DOHH2 (cell line): ENCODE measurements around the gene METTL23.

Experiments
- H3F3A ChIP-seq: fragments of 200-600 bp; sonication (generic), shearing (Covaris generic); 2 replicates; pipeline ENCODE4 v1.6.0; 2016; ENCODE audit warnings: antibody characterized with exemption, mild to moderate bottlenecking; ENCODE audit not compliant: control insufficient read depth, insufficient read depth
- H3K27ac ChIP-seq: fragments of 200-600 bp; sonication (generic); 2 replicates; pipeline ENCODE4 v1.5.1; 2014; ENCODE audit warnings: low read depth, mild to moderate bottlenecking, low read length, moderate library complexity
- H3K27me3 ChIP-seq: fragments of 200-600 bp; sonication (generic); 2 replicates; pipeline ENCODE4 v1.6.1; 2014; ENCODE audit warnings: mild to moderate bottlenecking, low read length, mixed read lengths; ENCODE audit not compliant: control insufficient read depth
- H3K36me3 ChIP-seq: fragments of 200-600 bp; sonication (generic); 2 replicates; pipeline ENCODE4 v1.6.1; 2014; ENCODE audit warnings: mild to moderate bottlenecking, low read length, moderate library complexity, mixed read lengths; ENCODE audit not compliant: control insufficient read depth
- H3K4me1 ChIP-seq: fragments of 200-600 bp; sonication (generic); 2 replicates; pipeline ENCODE4 v1.6.1; 2014; ENCODE audit warnings: mild to moderate bottlenecking, low read length, mixed read lengths; ENCODE audit not compliant: control insufficient read depth
- H3K4me2 ChIP-seq: fragments of 200-600 bp; sonication (generic); 2 replicates; pipeline ENCODE4 v1.6.0; 2014; ENCODE audit warnings: mild to moderate bottlenecking, low read length, moderate library complexity
- H3K4me3 ChIP-seq: fragments of 200-600 bp; sonication (generic); 2 replicates; pipeline ENCODE4 v1.5.1; 2014; ENCODE audit warnings: mild to moderate bottlenecking, low read length, mixed read lengths
- H3K79me2 ChIP-seq: fragments of 200-600 bp; sonication (generic); 2 replicates; pipeline ENCODE4 v1.6.1; 2014; ENCODE audit warnings: mild to moderate bottlenecking, low read length, mixed read lengths; ENCODE audit not compliant: control insufficient read depth
- H3K9me2 ChIP-seq: fragments of 200-600 bp; sonication (generic); replicated peaks from 2 replicates; pipeline ENCODE4 v1.6.1; 2014; ENCODE audit warnings: mild to moderate bottlenecking, low read length, mixed read lengths; ENCODE audit not compliant: control insufficient read depth
- H3K9me3 ChIP-seq: fragments of 200-600 bp; sonication (generic); 2 replicates; pipeline ENCODE4 v1.6.1; 2014; ENCODE audit warnings: antibody characterized with exemption, low read length, mixed read lengths; ENCODE audit not compliant: control insufficient read depth, insufficient read depth
- H4K20me1 ChIP-seq: fragments of 200-600 bp; sonication (generic); 2 replicates; pipeline ENCODE4 v1.6.0; 2014; ENCODE audit warnings: low read depth, mild to moderate bottlenecking, antibody characterized with exemption, low read length, moderate library complexity; ENCODE audit not compliant: control insufficient read depth, insufficient read depth
- EZH2phosphoT487 ChIP-seq: fragments of 200-600 bp; sonication (generic); IDR thresholded peaks from 2 replicates; pipeline ENCODE4 v1.6.1; 2017; ENCODE audit warnings: borderline replicate concordance, mild to moderate bottlenecking, antibody characterized with exemption, low read length, moderate library complexity, mixed read lengths
- TF ChIP-seq, protein P1 (sequence below): fragments of 200-600 bp; sonication (generic); IDR thresholded peaks from one replicate; pipeline ENCODE4 v1.5.1; 2014; ENCODE audit warnings: antibody characterized with exemption, mild to moderate bottlenecking, low read depth, low read length; ENCODE audit not compliant: poor library complexity, severe bottlenecking

Gene METTL23

DNA sequence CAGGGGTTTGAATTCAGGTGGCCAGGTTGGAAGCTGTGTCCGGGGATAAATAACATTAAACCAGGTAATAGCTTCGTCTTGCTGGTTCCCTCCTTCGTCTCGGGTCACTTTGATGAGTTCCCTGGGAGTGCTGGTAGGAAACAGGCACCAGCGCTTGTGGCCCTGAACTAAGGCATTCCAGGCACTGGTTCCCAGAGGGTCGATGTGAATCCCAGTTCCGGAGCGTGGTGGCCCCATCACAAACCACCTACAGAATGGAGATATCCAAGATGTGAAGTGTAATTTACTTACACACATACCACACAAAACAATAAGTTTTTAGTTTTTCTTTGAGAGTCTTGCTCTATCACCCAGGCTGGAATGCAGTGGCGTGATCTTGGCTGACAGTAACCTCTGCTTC lies 2.8 kb upstream of the METTL23 start:
- H3F3A ChIP-seq, result peaks cover 7% of the 10 kb centered on the region; the same call in 1 of the 2 replicates
- no peaks in the 10 kb centered on the region for H3K27me3 ChIP-seq
- H3K4me1 ChIP-seq, result peaks cover 24% of the 10 kb centered on the region

DNA sequence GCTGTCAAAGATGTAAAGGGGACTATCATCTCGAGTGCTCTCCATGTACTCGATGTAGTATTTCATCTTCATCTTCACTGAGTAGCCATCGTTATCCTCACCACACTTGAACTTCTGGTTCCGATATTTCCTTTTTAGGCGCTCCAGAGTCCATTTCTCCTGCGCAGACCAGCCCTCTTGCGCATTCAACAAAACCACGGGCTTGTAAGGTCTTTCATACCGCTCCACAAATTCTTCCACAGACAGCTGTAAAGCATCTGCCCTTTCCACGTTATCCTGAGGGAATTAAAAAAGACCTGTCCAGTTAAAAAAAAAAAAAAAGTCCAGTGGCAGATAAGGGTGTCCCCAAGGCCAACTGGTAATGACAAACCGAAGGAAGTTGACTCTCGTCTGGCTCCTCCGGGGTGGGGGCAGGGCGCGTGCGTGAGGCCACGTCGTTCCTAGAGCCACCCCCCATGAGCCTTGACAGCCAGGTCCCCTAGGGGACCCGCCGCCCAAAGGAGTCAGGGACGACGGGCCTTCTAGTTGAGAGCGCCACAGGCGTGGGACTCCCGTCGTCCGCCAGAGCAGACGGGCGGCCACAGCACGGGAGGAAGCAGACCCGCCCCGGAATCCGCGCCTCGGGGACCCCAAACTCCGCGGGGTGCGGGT lies 934 bp upstream of the METTL23 start:
- Histone ChIP-seq H3K27ac (peak overlapping the region; percentile 93), H3K36me3 (peaks cover 81% of the 10 kb centered on the region), H3K4me3 (peak overlapping the region; percentile 84), H3K9me2 (no peaks in the 10 kb centered on the region), H3F3A (peaks cover 18% of the 10 kb centered on the region), H3K9me3 (no peaks in the 10 kb centered on the region), H3K4me1 (peaks cover 42% of the 10 kb centered on the region), H3K4me2 (peak overlapping the region; percentile 96), H3K27me3 (no peaks in the 10 kb centered on the region), H3K79me2 (peaks cover 77% of the 10 kb centered on the region), H4K20me1 (0 out of 2 replicates have a peak, but pooled peaks cover 3% of the 10 kb centered on the region)
- TF ChIP-seq, protein P1, sequence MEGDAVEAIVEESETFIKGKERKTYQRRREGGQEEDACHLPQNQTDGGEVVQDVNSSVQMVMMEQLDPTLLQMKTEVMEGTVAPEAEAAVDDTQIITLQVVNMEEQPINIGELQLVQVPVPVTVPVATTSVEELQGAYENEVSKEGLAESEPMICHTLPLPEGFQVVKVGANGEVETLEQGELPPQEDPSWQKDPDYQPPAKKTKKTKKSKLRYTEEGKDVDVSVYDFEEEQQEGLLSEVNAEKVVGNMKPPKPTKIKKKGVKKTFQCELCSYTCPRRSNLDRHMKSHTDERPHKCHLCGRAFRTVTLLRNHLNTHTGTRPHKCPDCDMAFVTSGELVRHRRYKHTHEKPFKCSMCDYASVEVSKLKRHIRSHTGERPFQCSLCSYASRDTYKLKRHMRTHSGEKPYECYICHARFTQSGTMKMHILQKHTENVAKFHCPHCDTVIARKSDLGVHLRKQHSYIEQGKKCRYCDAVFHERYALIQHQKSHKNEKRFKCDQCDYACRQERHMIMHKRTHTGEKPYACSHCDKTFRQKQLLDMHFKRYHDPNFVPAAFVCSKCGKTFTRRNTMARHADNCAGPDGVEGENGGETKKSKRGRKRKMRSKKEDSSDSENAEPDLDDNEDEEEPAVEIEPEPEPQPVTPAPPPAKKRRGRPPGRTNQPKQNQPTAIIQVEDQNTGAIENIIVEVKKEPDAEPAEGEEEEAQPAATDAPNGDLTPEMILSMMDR, result no peak
- TF ChIP-seq EZH2phosphoT487, result no peak

More for the DNA sequence above, 2.8 kb upstream of the METTL23 start:
- no peak for TF ChIP-seq EZH2phosphoT487
- TF ChIP-seq, protein P1, result no peak
- Histone ChIP-seq H3K27ac (no peak overlapping the region), H4K20me1 (0 out of 2 replicates have a peak, but pooled peaks cover 3% of the 10 kb centered on the region), H3K79me2 (peaks cover 59% of the 10 kb centered on the region), H3K9me3 (no peaks in the 10 kb centered on the region), H3K4me2 (no peak overlapping the region; the same call in 1 of the 2 replicates), H3K9me2 (no peaks in the 10 kb centered on the region), H3K4me3 (no peak overlapping the region), H3K36me3 (peaks cover 84% of the 10 kb centered on the region)

DNA sequence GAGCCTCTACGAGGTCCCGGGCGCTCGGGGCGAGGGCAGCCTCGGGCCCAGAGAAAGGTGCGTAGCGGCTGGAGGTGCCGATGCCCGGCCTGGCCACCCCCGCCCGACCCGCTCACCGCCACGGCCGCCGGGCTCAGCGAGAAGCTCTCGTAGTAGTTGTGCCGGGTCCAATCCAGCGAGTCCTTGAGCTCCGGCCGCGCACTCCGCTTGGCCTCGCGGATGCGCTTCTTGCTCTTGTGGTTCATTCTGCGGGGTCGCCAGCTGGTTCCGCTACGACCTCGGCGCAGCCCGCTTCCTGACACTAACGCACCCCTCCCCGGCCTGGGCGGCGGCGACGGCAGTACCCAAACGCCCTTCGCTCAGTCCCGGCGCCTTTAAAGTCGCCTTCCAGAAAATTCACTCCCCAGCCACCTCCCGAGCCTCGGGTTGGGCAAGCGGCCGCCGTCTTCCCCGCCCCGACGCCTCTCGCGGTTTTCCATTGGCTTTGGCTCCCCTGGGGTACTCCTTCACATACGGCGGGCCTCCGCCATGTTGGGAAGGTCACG lies 336 bp upstream of the METTL23 start, which contains the start of gene JMJD6:
TSS of gene JMJD6 (minus strand) at position 376 of the 545 bp plus-strand sequence. CDS start at position 245, 131 bp downstream.
- H3K4me1 ChIP-seq, result peaks cover 46% of the 10 kb centered on the region
- no peaks in the 10 kb centered on the region for H3K9me2 ChIP-seq
- H3K4me3 ChIP-seq, result peak within 1 kb of the TSS; percentile 84
- H3F3A ChIP-seq, result peaks cover 21% of the 10 kb centered on the region
- H3K79me2 ChIP-seq, result peaks cover 81% of the 10 kb centered on the region
- no peak for TF ChIP-seq EZH2phosphoT487
- TF ChIP-seq, protein P1, result no peak
- H3K4me2 ChIP-seq, result peak within 1 kb of the TSS; percentile 96
- H3K27ac ChIP-seq, result peak within 1 kb of the TSS; percentile 93
- H4K20me1 ChIP-seq, result 0 out of 2 replicates have a peak, but pooled peaks cover 3% of the 10 kb centered on the region
- H3K9me3 ChIP-seq, result no peaks in the 10 kb centered on the region
- peaks cover 78% of the 10 kb centered on the region for H3K36me3 ChIP-seq
- no peaks in the 10 kb centered on the region for H3K27me3 ChIP-seq
